HG03196 (cell line): ENCODE results near the gene PHF12.

ENCODE experiments used
- ATAC-seq: cut with Tn5 transposase; IDR thresholded peaks from one replicate; pipeline ENCODE4 v1.9.1; 2021; ENCODE audit not compliant: unreplicated experiment

The PHF12 gene

DNA sequence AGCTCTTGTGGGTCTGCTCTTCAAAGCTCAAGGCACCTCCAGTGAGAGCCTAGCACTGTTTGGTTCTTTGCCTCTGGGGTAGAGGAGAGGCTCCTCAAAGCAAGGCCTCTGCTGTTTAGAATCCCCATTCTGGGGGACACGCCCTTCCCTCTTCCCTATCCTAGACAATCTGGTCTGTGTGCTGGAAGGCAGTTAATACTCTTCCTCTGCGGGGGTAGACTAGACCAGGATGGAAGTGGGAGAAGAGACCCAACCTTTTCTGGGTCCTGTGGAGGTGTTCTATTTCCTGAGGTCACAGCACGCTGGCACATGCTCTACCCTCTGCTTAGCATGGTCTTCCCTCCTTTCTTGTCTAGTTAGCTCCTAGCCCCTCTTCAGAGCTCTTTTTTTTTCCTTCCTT lies 88.8 kb downstream of the PHF12 start:
- no peak for ATAC-seq

GRCh38 chr17:28861393-28862203 lies 89.7 kb downstream of the PHF12 start:
- no peak for ATAC-seq

- ATAC-seq: no peak
Measured at GRCh38 chr17:28860363-28860808, 90.9 kb downstream of the PHF12 start.

- no peak for ATAC-seq
Measured at GRCh38 chr17:28858801-28859355, 92.4 kb downstream of the PHF12 start.

DNA sequence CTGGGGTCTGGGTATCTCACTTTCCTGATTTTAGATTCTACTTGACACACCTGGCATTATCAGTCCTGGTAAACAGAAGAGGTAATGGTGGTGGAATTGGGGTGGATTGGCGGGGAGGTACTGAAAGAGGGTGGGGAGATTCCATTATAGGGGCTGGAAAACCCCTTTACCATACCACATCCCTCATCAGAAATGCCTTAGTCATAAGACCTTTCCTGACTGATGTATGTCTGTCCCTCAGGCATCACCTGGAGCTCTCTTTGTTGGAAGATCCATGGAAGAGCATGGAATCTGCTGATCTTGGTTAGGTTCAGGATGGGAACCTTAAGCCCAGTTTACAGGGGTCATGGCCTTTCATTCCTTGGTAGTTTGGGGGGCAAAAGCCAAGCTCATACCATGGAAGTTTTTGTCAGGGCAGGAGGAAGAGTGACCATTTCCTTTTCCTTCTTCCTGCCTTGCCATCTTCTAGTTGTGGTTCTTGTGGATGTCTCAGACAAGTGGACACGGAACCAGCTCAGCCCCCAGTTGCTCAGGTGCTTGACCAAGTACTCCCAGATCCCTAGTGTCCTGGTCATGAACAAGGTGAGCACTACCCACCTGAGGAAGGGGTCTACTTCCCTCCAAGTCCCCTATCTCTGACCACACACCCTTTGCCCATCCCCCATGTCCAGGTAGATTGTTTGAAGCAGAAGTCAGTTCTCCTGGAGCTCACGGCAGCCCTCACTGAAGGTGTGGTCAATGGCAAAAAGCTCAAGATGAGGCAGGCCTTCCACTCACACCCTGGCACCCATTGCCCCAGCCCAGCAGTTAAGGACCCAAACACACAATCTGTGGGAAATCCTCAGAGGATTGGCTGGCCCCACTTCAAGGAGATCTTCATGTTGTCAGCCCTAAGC lies 93.2 kb downstream of the PHF12 start:
- no peak for ATAC-seq

DNA sequence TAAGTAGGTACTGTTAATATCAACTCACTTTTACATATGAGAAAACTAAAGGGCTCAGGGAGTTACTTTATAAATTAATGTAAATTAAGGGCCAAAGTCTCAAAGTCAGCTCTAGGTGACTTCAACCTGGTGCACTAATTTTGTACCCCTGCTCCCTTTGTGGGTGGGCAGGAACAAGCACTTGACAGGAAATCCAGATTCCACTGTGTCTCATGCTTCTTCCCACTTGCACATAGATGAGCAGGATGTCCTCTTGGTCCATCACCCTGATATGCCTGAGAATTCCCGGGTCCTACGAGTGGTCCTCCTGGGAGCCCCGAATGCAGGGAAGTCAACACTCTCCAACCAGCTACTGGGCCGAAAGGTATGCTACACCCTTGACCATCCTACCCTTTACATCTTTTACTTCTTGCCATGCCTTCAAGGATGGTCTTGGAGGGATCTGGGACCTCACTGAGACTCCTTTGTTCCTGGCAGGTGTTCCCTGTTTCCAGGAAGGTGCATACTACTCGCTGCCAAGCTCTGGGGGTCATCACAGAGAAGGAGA lies 95.2 kb downstream of the PHF12 start:
- ATAC-seq: no peak

DNA sequence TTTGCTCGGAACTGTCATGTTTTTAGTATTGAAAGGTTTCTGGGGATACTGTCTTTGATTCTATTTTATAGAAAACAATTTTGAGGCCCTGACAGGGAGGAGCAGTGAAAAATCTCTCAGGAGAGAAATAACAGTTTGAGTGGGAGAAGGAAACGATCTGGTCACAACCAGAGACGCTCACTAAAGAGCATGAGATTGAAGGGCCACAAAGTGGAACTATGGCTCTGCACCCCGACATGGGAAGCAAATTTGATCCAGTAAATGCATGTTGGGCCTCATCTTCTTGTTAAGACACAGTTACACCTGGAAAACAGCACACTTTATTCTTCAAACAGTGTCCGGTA lies 96.0 kb downstream of the PHF12 start:
- ATAC-seq: no peak
